Endodermal cell (in vitro differentiated cells): Measurements from ENCODE around the gene ODAD4. TPM values are rescaled to one million over a fixed set of nuclear protein-coding genes. Genes with fewer than 3 reads are reported as not detected.

Experiments used
- DNase-seq: peaks from one replicate; pipeline ENCODE4 v3.0.0-alpha.2; 2017
- H3K27ac ChIP-seq: 2 replicates; pipeline ENCODE4 v1.5.1; 2013; ENCODE audit warnings: mild to moderate bottlenecking, low read depth, low read length, moderate library complexity
- H3K27me3 ChIP-seq: 2 replicates; pipeline ENCODE4 v1.6.1; 2013; ENCODE audit warnings: mild to moderate bottlenecking, low read length, moderate library complexity; ENCODE audit not compliant: insufficient read depth, control insufficient read depth, poor library complexity, severe bottlenecking
- H3K36me3 ChIP-seq: 2 replicates; pipeline ENCODE4 v1.7.0; 2013; ENCODE audit warnings: mild to moderate bottlenecking, low read length, moderate library complexity; ENCODE audit not compliant: control insufficient read depth, insufficient read depth
- H3K4me1 ChIP-seq: one replicate; pipeline ENCODE4 v1.7.0; 2013; ENCODE audit warnings: low read length; ENCODE audit not compliant: control insufficient read depth, insufficient read depth
- H3K4me3 ChIP-seq: 2 replicates; pipeline ENCODE4 v1.5.1; 2013; ENCODE audit warnings: mild to moderate bottlenecking, low read length, moderate library complexity
- H3K9ac ChIP-seq: 2 replicates; pipeline ENCODE4 v1.6.1; 2013; ENCODE audit warnings: mild to moderate bottlenecking, low read length, moderate library complexity; ENCODE audit not compliant: poor library complexity, severe bottlenecking; ENCODE audit errors: extremely low read depth
- H3K9me3 ChIP-seq: 2 replicates; pipeline ENCODE4 v1.6.1; 2013; ENCODE audit warnings: mild to moderate bottlenecking, low read length, moderate library complexity; ENCODE audit not compliant: control insufficient read depth
- H3K27ac Mint-ChIP-seq: 2 replicates; pipeline ENCODE4 v1.8.0; 2020; ENCODE audit warnings: mixed read lengths
- H3K27me3 Mint-ChIP-seq: 2 replicates; pipeline ENCODE4 v1.8.0; 2021; ENCODE audit warnings: mild to moderate bottlenecking, mixed read lengths; ENCODE audit not compliant: insufficient read depth
- H3K36me3 Mint-ChIP-seq: 2 replicates; pipeline ENCODE4 v1.8.0; 2020; ENCODE audit warnings: low read depth, mixed read lengths
- H3K4me1 Mint-ChIP-seq: 2 replicates; pipeline ENCODE4 v1.8.0; 2020; ENCODE audit warnings: mixed read lengths
- H3K4me3 Mint-ChIP-seq: 2 replicates; pipeline ENCODE4 v1.8.0; 2020; ENCODE audit warnings: mild to moderate bottlenecking, moderate library complexity, mixed read lengths
- H3K9me3 Mint-ChIP-seq: 2 replicates; pipeline ENCODE4 v1.8.0; 2020; ENCODE audit warnings: mild to moderate bottlenecking, mixed read lengths
- WGBS, 2 experiments: methylation state at CpG; one replicate each; pipeline versions ENCODE4 v1.1.5 to v1.1.7; 2013; ENCODE audit warnings: missing lambda C conversion rate in 2 of 2, mixed read lengths in 1 of 2; ENCODE audit not compliant: insufficient coverage in 1 of 2, insufficient read length in 1 of 2; 5-methylcytosine and 5-hydroxymethylcytosine counted together
- total RNA-seq, 2 donors: library from RNA; stranded (reverse); fragmentation: NEBNext Ultra II Directional in 1 of 2; extraction: Animal tissue kit (Norgen Biotek cat#: 25700) in 1 of 2; gene quantifications; 2 replicates in 1 of 2; 3 replicates in 1 of 2; pipeline ENCODE4 v1.2.1, GENCODE V29; 2021
- TF ChIP-seq, protein P1 (sequence below): fragments of 200-600 bp; sonication (generic); conservative IDR thresholded peaks from 2 replicates; pipeline ENCODE4 v1.5.0; 2021; ENCODE audit warnings: antibody characterized with exemption, mild to moderate bottlenecking

The ODAD4 gene
- total RNA-seq, 2 donors from 2014 or later: 3.9 to 4.7 TPM

DNA sequence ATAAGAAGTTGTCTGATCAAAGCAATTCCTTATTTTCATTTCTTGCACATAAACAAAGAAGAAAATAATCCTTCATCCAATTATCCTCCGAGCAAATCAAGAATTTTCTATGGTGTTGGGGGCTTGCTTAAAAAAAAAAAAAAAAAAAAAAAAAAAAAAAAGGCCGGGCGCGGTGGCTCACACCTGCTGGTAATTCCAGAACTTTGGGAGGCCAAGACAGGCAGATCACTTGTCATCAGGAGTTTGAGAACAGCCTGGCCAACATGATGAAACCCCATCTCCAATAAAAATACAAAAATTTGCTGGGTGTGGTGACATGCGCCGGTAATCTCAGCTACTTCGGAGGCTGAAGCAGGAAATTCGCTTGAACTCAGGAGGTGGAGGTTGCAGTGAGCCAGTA is 55.5 kb downstream of the ODAD4 start:
- peaks cover 90% of the 10 kb centered on the region for H3K36me3 Mint-ChIP-seq

DNA sequence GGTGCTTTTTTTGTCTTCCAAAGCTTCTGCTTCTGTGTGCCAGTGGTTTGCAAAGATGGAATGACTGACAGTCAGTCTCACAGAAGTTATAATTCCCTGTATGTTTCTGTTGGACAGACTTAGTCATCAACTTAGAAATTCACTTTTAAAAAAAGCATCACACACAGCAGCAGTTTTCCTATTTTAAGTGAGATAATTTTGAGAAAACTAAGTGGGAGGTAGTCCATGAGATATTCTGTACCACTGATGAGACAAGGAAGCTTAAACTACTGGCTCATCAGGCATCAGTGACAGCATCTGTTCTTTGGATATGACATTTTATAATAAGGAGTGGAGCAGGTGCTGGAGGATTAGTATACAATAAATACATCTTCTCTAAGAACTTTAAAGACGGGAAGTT is 56.2 kb downstream of the ODAD4 start:
- H3K36me3 ChIP-seq: peaks cover 97% of the 10 kb centered on the region

More for the DNA sequence above, 55.5 kb downstream of the ODAD4 start:
- 91 to 95% methylated on average over 5 to 8 of the region's 8 CpGs for WGBS, 2 experiments
- Histone ChIP-seq H3K9ac (no peak overlapping the region), H3K4me3 (no peak overlapping the region), H3K36me3 (peaks cover 96% of the 10 kb centered on the region), H3K27me3 (no peaks in the 10 kb centered on the region), H3K27ac (no peak overlapping the region), H3K9me3 (no peaks in the 10 kb centered on the region), H3K4me1 (no peaks in the 10 kb centered on the region)
- H3K27me3 Mint-ChIP-seq: no peaks in the 10 kb centered on the region
- TF ChIP-seq, protein P1, sequence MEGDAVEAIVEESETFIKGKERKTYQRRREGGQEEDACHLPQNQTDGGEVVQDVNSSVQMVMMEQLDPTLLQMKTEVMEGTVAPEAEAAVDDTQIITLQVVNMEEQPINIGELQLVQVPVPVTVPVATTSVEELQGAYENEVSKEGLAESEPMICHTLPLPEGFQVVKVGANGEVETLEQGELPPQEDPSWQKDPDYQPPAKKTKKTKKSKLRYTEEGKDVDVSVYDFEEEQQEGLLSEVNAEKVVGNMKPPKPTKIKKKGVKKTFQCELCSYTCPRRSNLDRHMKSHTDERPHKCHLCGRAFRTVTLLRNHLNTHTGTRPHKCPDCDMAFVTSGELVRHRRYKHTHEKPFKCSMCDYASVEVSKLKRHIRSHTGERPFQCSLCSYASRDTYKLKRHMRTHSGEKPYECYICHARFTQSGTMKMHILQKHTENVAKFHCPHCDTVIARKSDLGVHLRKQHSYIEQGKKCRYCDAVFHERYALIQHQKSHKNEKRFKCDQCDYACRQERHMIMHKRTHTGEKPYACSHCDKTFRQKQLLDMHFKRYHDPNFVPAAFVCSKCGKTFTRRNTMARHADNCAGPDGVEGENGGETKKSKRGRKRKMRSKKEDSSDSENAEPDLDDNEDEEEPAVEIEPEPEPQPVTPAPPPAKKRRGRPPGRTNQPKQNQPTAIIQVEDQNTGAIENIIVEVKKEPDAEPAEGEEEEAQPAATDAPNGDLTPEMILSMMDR: no peak
- DNase-seq: no peak
- H3K9me3 Mint-ChIP-seq: no peaks in the 10 kb centered on the region
- no peak overlapping the region for H3K4me3 Mint-ChIP-seq
- no peak overlapping the region for H3K27ac Mint-ChIP-seq
- H3K4me1 Mint-ChIP-seq: no peaks in the 10 kb centered on the region

DNA sequence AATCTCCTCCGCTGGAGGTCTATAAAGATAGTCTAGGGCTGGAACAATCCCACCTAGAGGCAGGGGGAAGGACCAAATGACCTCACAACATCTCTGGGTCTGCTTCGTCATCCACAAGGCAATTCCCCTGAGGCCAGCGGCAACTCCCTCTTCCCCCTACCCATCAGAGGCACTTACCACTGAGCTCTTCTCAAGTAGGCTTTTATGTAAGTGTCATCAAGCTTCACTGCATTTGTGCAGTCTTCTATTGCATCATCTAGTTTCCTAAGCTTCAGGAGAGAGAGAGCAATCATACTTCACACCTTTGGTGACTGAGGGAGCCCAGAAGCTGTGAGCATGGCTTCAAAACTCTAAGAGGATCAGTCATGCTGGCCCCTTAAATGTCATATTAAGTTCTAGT is 57.2 kb downstream of the ODAD4 start:
- whole genome bisulfite sequencing, 2 experiments: 96 to 100% methylated on average over 2 to 3 of the region's 3 CpGs
- no peak for DNase-seq
- Histone ChIP-seq H3K27ac (no peak overlapping the region), H3K4me3 (no peak overlapping the region), H3K4me1 (no peaks in the 10 kb centered on the region), H3K36me3 (peaks cover 95% of the 10 kb centered on the region), H3K27me3 (no peaks in the 10 kb centered on the region), H3K9ac (no peak overlapping the region), H3K9me3 (no peaks in the 10 kb centered on the region)
- Mint-ChIP-seq H3K9me3 (no peaks in the 10 kb centered on the region), H3K36me3 (peaks cover 91% of the 10 kb centered on the region), H3K27me3 (no peaks in the 10 kb centered on the region), H3K4me1 (no peaks in the 10 kb centered on the region), H3K4me3 (no peak overlapping the region), H3K27ac (no peak overlapping the region)
- TF ChIP-seq, protein P1: no peak

More for the DNA sequence above, 56.2 kb downstream of the ODAD4 start:
- Mint-ChIP-seq H3K27ac (no peak overlapping the region), H3K36me3 (peaks cover 91% of the 10 kb centered on the region), H3K27me3 (no peaks in the 10 kb centered on the region), H3K4me1 (no peaks in the 10 kb centered on the region), H3K4me3 (no peak overlapping the region), H3K9me3 (no peaks in the 10 kb centered on the region)
- no peaks in the 10 kb centered on the region for H3K9me3 ChIP-seq
- no peaks in the 10 kb centered on the region for H3K27me3 ChIP-seq
- H3K27ac ChIP-seq: no peak overlapping the region
- H3K4me3 ChIP-seq: no peak overlapping the region
- H3K9ac ChIP-seq: no peak overlapping the region
- no peak for DNase-seq
- TF ChIP-seq, protein P1: no peak
- H3K4me1 ChIP-seq: no peaks in the 10 kb centered on the region
- 100% methylated on average over 1 of the region's 1 CpG; no CpG with 5 or more reads in 1 of the 2 experiments for WGBS, 2 experiments
